Activated CD8-positive, alpha-beta memory T cell treated with anti-CD3 and anti-CD28 coated beads for 36 hours (primary cell): ENCODE measurements around the gene ACIN1. TPM values are rescaled to one million over a fixed set of nuclear protein-coding genes. Genes with fewer than 3 reads are reported as not detected.

Source experiments
- CTCF ChIA-PET: fragments of 350-600 bp; sonication (Branson Sonifier 250); formaldehyde crosslinking; loops from one replicate; lab custom pipeline; 2021; ENCODE audit warnings: antibody characterized with exemption; lab: Charles Lee
- POLR2A ChIA-PET: fragments of 350-600 bp; sonication (Branson Sonifier 250); formaldehyde crosslinking; loops from one replicate; lab custom pipeline; 2021; ENCODE audit warnings: antibody characterized with exemption; lab: Charles Lee
- total RNA-seq, 2 experiments: library from RNA; stranded (reverse); gene quantifications; one replicate each; pipeline ENCODE4 v1.2.3, GENCODE V29; 2021

ACIN1 gene
- total RNA-seq, 2 experiments from 2014 or later, result 190 to 191 TPM

- ChIA-PET CTCF (interaction anchor here (0.6 to 12.8 kb wide), 32 partner anchors 10 to 235 kb away, joined by 3 to 221 read pairs (median 6); partner anchors contain the start of genes ACIN1, AJUBA, C14orf119 and PRMT5), POLR2A (interaction anchor here (0.7 to 1.6 kb wide), 7 partner anchors 10 to 86 kb away, joined by 3 to 8 read pairs (median 4); no protein-coding TSS in a partner anchor)
Observed at GRCh38 chr14:23057757-23058653, 36.9 kb downstream of the ACIN1 start.

GRCh38 chr14:23056956-23057756 is 37.8 kb downstream of the ACIN1 start, which contains the start of gene CDH24:
Gene CDH24 (minus strand): TSS chr14:23057520. CDS start chr14:23055733, 1,787 bp downstream.
- POLR2A ChIA-PET, result interaction anchor here (0.6 to 1.6 kb wide), 7 partner anchors 11 to 218 kb away, joined by 3 to 8 read pairs (median 4); no protein-coding TSS in a partner anchor
- CTCF ChIA-PET, result interaction anchor here (0.6 to 12.8 kb wide), 36 partner anchors 11 to 234 kb away, joined by 3 to 221 read pairs (median 6); partner anchors contain the start of genes ACIN1, AJUBA, C14orf119 and PRMT5

GRCh38 chr14:23056145-23056955 is 38.6 kb downstream of the ACIN1 start:
- CTCF ChIA-PET, result interaction anchor here (0.6 to 12.8 kb wide), 13 partner anchors 12 to 226 kb away, joined by 3 to 221 read pairs (median 7); partner anchors contain the start of genes ACIN1, AJUBA, C14orf119 and HAUS4
- POLR2A ChIA-PET, result interaction anchor here (0.6 kb wide), 1 partner anchor 217 kb away, joined by 7 read pairs; no protein-coding TSS in a partner anchor

- ChIA-PET POLR2A (no interaction called here), CTCF (interaction anchor here (0.6 to 12.8 kb wide), 10 partner anchors 12 to 231 kb away, joined by 3 to 221 read pairs (median 6); partner anchors contain the start of genes AJUBA and PSMB5)
Observed at GRCh38 chr14:23055621-23056144, 39.3 kb downstream of the ACIN1 start.

GRCh38 chr14:23055147-23055550 is 39.8 kb downstream of the ACIN1 start:
- POLR2A ChIA-PET, result no interaction called here

GRCh38 chr14:23054000-23054811 is 40.7 kb downstream of the ACIN1 start:
- ChIA-PET CTCF (interaction anchor here (0.6 to 12.8 kb wide), 6 partner anchors 14 to 81 kb away, joined by 3 to 221 read pairs (median 17); partner anchors contain the start of gene AJUBA), POLR2A (interaction anchor here (0.6 to 0.7 kb wide), 2 partner anchors 47 to 61 kb away, joined by 3 to 6 read pairs; no protein-coding TSS in a partner anchor)

More at GRCh38 chr14:23055147-23055550, 39.8 kb downstream of the ACIN1 start:
- CTCF ChIA-PET, result interaction anchor here (0.6 to 12.8 kb wide), 9 partner anchors 13 to 231 kb away, joined by 3 to 221 read pairs (median 9); partner anchors contain the start of genes AJUBA and PSMB5

- POLR2A ChIA-PET, result no interaction called here
- CTCF ChIA-PET, result interaction anchor here (0.6 to 12.8 kb wide), 5 partner anchors 35 to 80 kb away, joined by 3 to 221 read pairs (median 6); partner anchors contain the start of gene AJUBA
Observed at GRCh38 chr14:23053426-23053825, 41.5 kb downstream of the ACIN1 start.

GRCh38 chr14:23052671-23053070 is 42.3 kb downstream of the ACIN1 start:
- ChIA-PET CTCF (interaction anchor here (4.8 to 12.8 kb wide), 2 partner anchors 57 to 67 kb away, joined by 28 to 221 read pairs; partner anchors contain the start of gene AJUBA), POLR2A (no interaction called here)

GRCh38 chr14:23052182-23052623 is 42.7 kb downstream of the ACIN1 start:
- POLR2A ChIA-PET, result no interaction called here

GRCh38 chr14:23051141-23052057 is 43.5 kb downstream of the ACIN1 start:
- POLR2A ChIA-PET, result no interaction called here
- CTCF ChIA-PET, result interaction anchor here (1.4 to 12.8 kb wide), 3 partner anchors 44 to 66 kb away, joined by 3 to 221 read pairs (median 3); partner anchors contain the start of gene AJUBA

More at GRCh38 chr14:23052182-23052623, 42.7 kb downstream of the ACIN1 start:
- CTCF ChIA-PET, result interaction anchor here (1.4 to 12.8 kb wide), 4 partner anchors 45 to 66 kb away, joined by 3 to 221 read pairs (median 16); partner anchors contain the start of gene AJUBA

- CTCF ChIA-PET, result no interaction called here
- POLR2A ChIA-PET, result no interaction called here
Observed at GRCh38 chr14:23049011-23049410, 45.9 kb downstream of the ACIN1 start.

GRCh38 chr14:23047751-23048693 is 46.9 kb downstream of the ACIN1 start:
- ChIA-PET POLR2A (no interaction called here), CTCF (no interaction called here)

GRCh38 chr14:23047034-23047634 is 47.8 kb downstream of the ACIN1 start:
- ChIA-PET CTCF (interaction anchor here (1.2 kb wide), 1 partner anchor 41 kb away, joined by 3 read pairs; no protein-coding TSS in a partner anchor), POLR2A (no interaction called here)
